Middle frontal gyrus (tissue), 1 donor: ENCODE data around the gene ALK.

Experiments used
- DNase-seq: peaks from one replicate; pipeline ENCODE4 v3.0.0-alpha.2; 2015; ENCODE audit warnings: low spot score; ENCODE audit errors: extremely low spot score

The ALK gene

DNA sequence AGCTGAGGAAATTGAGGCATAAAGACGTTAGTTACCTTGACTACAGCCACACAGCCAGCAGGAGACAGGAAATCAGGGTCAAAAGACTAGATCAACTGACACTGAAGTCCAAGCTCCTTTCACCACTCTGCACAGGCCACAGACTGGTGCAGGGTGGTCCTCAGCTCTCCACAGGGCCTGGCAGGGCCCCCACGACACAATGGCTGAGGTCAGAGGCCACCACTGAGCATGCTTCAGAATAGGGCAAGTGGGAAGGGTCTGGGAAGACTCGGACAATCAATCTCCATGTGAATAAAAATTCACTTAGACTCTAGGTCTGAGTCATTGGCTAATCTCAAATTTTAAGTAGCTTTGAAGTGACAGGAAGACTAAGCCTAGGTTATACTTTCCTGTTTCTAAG, 201.7 kb downstream of the ALK start:
- DNase-seq, result no peak

DNA sequence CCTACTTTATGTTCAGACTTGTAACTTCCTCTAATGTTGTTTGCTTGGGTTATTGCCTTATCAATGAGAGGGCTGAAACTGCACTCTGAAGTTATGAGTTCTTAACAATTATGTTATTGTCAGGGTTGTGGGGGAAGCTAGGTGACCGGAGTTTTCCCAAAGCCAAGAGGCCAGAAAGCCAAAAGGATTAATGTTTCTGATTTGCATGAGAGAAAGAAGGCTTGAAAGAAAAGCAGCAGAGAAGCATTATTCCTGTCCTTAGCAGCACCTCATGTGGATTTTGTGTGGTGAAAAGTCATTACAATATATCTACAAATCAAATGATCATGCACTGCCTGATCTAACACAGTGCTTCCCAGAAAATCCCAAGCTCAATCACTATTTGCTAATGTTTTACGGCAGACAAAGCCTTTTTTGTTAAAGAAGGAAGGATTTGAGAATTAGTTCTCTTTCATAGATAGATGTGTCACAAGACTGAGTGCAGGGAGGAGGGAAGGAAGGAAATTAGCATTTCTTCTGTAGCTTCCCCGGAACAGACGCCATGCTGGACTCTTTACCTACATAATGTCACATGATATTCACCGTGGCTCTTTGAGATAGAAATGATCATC, 203.2 kb downstream of the ALK start:
- no peak for DNase-seq

DNA sequence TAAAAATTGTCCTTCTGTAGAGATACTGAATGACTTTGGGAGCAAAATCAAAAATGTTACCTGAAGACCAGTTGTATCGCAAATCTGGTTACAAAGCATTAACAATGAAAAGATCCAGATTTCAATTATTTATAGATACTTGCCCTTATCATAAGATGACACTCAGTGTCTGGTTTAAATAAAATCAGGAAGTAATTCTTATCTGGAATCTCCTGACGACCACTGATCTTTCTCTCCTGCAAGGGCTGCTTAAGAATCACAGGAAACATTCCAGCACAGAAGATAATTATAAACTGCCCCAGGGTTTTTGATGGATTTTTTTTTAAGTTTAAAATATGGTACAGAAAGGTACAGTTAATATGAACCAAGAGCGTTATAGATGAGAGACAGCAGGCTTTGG, 205.7 kb downstream of the ALK start:
- DNase-seq, result no peak

DNA sequence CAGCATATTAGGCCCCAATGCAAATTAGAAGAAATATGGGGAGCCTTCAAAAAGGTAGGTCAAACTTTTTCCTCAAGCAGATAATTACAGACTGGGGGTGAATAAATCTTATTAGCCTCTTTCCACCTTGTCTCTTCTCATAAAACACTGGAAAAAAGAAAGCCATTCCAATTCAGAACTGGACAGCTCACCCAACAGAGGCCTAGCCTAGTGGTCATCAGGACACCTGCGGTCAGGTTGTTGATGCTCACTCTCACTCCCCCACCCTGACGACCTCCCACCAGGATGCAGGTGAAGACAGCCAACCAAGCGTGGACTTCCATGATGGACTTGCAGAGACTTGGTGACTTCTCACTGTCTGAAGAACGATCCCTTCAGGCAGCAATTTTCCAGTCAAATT, 207.1 kb downstream of the ALK start:
- DNase-seq, result no peak

DNA sequence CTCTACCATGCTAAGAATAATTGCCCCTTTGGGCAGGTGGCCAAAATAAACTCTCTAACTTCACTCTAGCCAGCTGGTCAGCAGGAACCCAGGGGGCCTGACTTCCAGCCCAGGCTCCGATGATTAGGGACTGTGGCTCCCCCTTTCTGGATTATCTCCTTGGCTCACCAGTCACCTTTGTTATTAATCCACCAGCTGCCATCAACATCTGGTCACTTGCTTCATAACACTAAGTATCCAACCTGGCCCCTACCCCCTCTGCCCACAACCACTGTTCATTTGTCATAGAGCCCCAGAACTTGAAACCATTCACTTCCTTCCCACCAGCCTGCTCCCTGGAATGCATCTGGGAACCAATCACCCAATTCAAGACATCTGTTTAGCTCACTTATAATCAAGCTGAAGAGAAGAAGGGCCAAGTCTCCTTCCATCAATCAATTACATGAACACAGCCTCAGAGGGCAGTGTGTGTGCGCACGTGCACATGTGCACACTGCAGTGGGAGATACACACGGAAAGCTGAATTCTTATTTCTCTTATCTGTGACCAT, 215.1 kb downstream of the ALK start:
- DNase-seq, result no peak

DNA sequence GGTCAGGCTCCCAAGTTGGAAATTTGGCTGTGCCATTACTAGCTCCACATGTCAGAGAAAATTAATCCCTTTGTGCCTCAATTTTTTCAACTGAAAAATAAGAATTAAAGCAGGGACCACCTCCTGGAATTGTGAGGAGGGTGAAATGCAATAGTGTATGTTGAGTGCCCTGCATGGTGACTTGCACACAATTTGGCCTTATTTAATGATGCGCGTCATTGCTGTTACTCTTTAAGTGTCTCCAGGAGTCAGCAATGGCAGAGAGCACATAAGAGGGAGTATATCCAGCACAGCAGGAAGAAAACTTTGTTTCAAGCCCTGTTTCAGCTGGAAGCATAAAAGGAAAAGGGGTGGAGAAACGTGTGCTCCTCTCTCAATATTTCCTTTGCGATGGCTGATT, 215.8 kb downstream of the ALK start:
- DNase-seq, result no peak

DNA sequence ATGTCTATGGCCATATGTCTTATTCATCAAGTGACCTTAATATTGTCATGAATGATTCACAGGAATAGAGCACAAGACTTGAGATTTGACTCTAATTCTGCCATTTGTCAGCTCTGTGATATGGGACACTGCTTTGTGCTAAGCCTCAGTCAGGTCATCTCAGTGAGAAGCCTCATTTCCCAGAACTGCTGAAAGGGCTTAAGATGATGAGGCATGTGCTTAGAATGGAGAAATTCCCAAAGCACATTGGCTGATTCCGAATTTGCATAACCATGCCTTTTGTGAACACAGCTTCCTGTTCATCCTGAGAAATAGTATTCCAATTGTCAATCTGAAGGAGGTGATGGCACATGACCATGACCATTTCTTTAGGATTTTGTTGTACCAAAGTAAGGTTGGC, 218.1 kb downstream of the ALK start:
- no peak for DNase-seq

DNA sequence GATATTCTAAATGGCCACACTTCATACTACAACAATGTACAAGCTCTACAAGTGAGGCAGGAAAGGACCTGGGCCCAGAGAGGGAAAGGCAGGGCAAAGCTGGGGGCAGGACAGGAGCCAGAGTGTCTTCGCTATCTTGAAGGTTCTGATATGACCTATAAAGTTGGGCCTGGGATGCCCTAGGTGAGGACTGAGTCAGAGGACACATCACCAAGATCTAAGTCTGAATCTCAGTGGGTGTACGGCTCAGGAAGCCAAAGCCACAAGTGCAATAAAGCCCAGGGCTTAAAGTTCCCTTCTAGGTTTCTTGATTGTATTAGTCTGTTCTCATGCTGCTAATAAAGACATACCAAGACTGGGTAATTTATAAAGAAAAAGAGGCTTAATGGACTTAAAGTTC, 219.1 kb downstream of the ALK start:
- no peak for DNase-seq

DNA sequence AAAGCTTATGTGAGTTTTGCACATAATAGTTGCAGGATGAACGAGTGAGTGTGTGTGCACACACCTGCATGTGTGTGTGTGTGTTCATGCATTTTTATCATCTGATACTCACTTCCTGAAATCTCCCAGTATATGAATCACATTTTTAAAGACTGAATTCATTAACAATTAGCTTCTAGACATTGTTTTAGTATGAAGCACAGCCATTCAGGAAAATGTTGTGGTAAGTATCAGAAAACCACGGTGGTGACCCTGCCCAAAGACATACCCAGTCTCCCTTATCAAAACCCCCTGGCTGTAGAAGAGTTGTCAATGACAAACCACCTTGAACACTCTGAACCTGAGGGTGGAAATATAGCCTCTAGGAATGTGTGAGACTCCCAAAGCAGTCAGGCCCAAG, 220.8 kb downstream of the ALK start:
- no peak for DNase-seq

DNA sequence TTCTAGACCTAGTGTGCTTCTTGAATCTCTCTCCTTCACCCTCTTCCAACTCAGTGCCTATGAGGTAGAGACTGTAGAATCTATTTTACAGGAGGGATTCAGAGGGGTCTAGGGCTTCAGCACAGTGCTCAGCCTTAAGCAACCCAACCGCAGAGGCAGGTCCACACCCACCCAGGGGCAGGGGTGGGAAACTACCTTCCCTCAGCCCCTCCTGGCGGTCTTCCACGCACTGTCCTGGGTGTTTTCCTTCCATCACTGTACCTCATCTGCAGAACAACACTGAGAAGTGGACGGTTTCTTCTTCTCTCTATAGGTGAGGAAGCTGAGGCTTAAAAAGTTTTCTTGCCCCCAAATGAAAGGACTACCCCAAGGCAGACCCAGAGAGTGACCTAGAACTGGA, 222.3 kb downstream of the ALK start:
- DNase-seq, result no peak

DNA sequence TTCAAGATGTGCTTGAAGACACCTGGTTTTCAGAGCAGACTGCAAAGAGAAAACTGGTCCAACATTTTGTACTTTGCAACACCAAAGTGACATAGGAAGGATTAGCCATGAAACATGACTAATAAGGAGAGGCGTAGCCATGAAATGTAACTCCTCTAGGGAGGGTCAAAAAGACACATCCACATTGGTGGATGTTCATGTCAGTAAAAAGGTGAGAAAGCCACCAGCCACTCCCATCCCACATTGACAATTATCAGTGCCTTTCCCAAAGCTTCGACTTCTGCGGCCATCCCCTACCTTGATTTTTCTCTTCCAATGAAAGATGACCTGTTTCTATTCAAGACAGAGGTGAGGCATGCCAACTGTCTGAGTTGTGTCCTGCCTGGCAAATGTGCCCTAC, 223.2 kb downstream of the ALK start:
- no peak for DNase-seq

DNA sequence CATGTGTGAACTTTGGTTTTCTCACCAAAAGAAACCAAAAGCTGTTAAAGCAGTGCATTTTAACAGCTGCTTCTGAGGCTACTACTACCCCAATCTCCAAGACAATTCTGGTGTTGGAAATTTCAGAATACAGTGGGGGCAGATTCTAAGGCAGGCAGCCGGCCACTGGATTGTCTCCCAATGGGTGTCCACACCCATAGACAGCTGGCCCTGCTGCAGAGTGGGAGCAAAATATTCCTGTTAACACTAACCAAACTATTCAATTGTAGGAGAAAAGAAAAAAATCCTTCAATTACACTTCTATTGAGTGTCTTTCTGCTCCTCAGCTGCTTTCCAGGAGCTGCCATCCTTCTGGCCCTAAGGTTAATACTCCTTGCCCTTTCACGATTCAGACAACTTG, 223.7 kb downstream of the ALK start:
- no peak for DNase-seq

DNA sequence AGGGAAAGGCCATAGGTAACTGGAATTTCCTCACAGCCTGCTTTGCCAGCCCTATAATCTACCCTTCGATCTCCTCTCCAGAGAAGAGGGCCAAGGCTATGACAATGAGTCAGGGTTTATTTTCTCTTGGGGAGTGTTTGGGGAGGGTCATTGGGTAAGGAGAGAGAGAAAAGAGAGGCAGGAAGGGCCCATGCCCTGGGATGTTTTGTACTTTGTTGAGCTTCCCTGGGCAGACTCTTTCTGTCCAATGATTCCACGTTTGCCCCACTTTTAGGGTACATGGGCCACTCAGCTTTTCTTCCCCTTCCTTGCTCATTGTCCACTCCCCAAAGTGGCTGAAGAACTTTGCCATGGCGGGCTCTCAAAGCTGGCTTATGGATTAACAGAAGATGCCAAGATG, 224.2 kb downstream of the ALK start:
- no peak for DNase-seq

DNA sequence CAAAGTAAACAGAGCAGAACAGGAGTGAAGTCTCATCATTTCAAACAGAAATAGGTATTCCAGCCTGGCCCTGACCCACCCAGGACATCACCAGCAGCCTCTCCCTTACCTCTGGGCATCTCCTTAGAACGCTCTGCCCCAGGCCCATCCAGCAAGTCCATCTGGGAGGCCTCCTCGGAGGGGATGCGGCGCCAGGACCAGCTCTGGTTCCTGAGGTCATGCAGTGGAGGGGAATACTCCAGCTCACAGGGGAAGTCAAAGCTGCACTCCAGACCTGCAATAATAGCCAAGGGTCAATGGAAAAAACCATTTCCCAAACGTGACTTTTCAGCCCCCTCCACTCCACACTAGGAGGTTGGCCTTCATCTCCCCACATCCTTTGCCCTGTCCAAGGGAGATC, 226.6 kb downstream of the ALK start:
- DNase-seq, result no peak

DNA sequence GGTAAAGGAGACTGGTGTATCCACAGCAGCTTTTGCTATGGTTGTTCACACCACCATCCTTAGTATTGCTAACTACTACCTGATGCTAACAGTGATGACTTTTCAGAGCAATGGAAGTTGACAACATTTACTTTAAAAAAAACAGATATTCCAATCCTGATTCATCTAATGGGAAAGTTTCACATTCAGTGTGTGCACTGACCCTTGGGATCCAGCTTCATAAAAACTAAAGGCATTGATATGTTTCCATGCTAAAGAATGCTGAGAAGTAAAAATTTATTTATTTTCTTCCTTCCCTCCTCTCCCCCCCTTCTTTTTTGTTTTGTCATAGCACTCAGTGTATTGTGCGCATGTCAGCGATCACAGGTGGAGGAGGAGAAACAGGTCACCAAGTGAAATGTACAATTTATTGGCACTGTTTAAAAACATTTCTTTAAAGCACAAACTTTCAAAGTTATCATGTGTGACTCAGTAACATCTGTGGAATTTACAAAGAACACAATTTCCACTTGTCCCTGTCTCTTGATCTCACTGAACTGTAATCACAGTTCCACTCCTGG, 229.9 kb downstream of the ALK start:
- no peak for DNase-seq

DNA sequence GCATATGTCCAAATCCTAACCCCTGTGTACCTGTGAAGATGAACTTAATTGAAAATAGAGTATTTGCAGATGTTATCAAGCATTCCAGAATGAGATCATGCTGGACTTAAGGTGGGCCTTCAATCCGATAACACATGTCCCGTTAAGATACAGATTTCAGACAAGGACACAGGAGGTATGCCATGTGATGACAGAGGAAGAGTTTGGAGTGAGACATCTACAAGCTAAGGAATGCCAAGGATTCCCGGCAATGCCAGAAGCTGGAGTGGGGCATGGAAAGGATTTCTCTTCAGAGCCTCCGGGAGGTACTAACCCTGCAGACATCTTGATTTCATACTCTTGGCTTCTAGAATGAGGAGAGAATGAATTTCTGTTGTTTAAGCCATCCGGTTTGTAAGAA, 231.7 kb downstream of the ALK start:
- DNase-seq, result no peak

DNA sequence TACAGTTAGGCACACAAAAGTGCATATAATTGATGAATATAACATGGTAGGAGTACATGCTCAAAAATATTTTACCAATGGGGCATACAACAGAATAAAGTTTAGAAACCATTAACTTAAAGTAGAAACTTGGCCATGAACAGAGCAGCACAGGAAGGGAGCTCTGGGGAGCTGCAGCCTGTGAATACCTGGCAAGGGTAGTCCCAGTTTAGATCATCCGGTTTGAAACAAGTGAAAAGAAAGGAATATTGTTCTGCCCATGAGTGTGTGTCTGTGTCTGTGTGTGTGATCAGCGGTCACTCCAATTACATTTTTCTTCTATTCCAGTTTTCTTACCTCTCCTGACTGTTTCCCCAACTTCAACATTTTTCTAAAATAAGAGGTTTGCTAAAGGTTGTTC, 233.0 kb downstream of the ALK start:
- DNase-seq, result no peak

DNA sequence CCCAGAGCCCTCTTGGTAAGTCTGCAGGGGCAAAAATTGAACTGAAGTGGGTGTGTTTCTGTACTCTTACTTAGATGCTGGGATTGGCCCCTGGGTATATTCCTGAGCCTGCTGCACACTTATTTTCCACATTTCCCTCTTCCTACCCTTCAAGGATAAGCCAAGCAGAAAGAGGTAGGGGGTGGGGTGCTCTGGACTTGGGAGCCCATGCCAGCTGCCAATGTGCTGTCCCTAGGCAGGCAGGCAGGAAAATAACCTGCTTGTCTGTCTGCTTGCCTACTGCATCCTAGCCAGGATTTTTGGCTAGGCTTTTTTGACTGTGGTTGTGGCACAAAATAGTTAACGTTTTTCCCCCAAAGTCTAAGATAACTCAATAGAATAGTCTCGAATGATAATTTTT, 234.3 kb downstream of the ALK start:
- DNase-seq, result no peak

DNA sequence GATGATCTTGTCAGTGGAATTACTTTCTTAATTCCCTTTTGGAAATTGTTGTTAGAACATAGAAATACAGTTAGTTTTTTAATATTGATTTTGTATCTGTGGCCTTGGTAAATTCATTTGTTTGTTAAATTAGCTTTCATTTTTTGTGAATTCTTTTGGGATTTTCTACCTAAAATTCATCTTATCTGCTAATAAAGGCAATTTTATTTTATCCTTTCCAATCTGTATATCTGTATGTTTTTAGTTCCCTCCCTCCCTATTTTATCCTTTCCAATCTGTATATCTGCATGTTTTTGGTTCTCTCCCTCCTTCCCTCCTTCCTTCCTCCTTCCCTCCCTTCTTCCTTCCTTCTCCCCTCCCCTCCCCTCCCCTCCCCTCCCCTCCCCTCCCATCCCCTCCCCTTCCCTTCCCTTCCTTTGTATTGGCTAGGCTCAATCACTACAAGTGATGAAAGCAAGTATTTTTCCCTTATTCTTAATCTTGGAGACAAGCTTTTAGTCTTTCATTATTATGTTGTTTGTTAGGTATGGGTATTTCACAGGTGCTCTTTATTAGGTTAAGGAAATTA, 244.4 kb downstream of the ALK start:
- no peak for DNase-seq

DNA sequence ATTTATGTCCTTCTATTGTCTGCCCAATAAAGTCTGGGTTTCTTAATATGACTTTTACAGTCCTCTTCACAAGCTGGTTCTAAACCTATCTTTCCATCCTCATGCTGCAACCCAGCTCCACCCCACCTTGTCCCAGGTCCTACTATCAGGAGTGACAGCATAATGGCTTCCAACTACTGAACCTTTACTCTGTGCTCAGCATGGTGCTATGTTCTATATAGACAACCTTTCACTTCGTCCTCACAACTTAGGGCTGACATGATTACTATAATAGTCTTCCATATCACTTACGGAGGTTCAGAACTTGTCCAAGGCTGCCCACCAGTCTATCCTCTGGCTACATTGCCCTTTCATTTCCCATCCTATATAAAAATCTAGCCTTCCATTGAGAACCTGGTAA, 256.8 kb downstream of the ALK start:
- no peak for DNase-seq

DNA sequence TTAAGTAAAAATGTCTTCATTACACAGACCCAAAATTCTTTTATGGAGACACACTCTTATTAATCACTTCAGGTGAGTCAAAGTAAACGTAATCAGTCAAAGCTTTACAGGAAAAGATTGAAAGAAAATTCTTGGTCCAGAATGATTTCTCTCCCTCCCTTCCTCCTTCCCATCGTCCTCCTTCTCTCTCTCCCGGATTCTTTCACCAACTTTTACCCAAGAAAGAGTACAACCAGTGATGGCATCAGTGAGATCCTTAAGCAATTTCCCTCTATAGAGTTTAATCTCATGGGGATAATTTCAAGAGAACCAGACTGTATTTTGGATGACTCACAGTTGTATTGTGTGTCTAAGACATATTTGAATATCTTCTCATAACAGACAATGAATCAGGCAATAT, 258.1 kb downstream of the ALK start:
- no peak for DNase-seq

DNA sequence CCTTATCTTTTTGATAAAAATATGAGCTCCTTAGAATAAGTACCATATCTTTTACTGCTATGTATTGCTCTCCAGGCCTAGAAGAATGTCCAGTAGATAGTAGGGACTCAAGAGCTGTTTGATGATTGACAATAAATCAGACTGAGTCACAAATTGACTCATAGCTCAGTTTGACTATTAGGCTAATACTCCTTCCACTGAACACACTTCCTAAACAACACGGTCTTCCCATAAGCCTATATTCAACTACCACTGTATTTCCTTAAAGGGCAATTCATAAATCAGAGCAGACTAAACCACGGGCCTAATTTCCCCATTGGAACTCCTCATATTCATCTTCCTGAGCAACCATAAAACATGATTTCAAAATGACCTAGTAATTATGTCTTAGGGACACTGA, 258.5 kb downstream of the ALK start:
- DNase-seq, result no peak

DNA sequence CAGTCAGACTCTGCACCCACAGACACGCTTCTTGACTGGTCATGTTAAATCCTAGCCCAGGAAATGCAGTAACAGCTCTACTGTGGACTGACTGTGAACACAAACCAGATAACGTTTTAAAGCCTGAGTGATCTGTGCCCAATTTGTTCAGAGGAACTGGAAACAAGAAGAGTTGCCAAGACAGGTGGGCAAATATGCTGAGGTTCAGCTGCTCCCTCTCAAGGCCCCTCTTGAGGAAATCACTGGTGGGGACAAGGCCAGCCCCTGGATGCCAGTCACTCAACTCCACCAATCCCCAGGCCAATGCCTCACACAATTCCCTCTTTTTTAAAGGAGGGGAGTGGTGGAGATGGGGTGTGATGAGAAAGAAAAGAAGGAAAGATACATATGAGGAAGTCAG, 261.2 kb downstream of the ALK start:
- DNase-seq, result no peak
